GM23338 (cell line): ENCODE measurements around the gene C2orf72. TPM values are rescaled to one million over a fixed set of nuclear protein-coding genes. Genes with fewer than 3 reads are reported as not detected.

Experiments used
- ATAC-seq: fragments of 200-7000 bp; cut with Tn5 transposase; 3 replicates; pipeline ENCODE4 v1.9.1; 2020
- DNase-seq: peaks from one replicate; pipeline ENCODE4 v3.0.0-alpha.2; 2015; ENCODE audit warnings: low spot score
- H2AFZ ChIP-seq: fragments of 200-600 bp; sonication (generic); 2 replicates; pipeline ENCODE4 v1.8.0; 2016; ENCODE audit warnings: antibody characterized with exemption, mild to moderate bottlenecking, moderate library complexity
- H3F3A ChIP-seq: fragments of 200-600 bp; sonication (generic); replicated peaks from 2 replicates; pipeline ENCODE4 v1.8.0; 2017; ENCODE audit warnings: antibody characterized with exemption, mixed run types, low read depth
- H3K27ac ChIP-seq: fragments of 200-600 bp; sonication (generic); 2 replicates; pipeline ENCODE4 v1.6.1; 2016; ENCODE audit warnings: low read depth
- H3K27me3 ChIP-seq: fragments of 200-600 bp; sonication (generic); 2 replicates; pipeline ENCODE4 v1.8.0; 2016; ENCODE audit warnings: mild to moderate bottlenecking, mixed run types, moderate library complexity; ENCODE audit not compliant: insufficient read depth
- H3K36me3 ChIP-seq: fragments of 200-600 bp; sonication (generic); 2 replicates; pipeline ENCODE4 v1.8.0; 2016; ENCODE audit warnings: mild to moderate bottlenecking; ENCODE audit not compliant: insufficient read depth
- H3K4me1 ChIP-seq: fragments of 200-600 bp; sonication (generic); 2 replicates; pipeline ENCODE4 v1.8.0; 2016; ENCODE audit warnings: mild to moderate bottlenecking, moderate library complexity; ENCODE audit not compliant: insufficient read depth
- H3K4me2 ChIP-seq: fragments of 200-600 bp; sonication (generic); 2 replicates; pipeline ENCODE4 v1.7.1; 2017; ENCODE audit warnings: mixed run types
- H3K4me3 ChIP-seq: fragments of 200-600 bp; sonication (generic); 2 replicates; pipeline ENCODE4 v1.6.1; 2016; ENCODE audit warnings: mixed run types
- H3K79me2 ChIP-seq: fragments of 200-600 bp; sonication (generic); replicated peaks from 2 replicates; pipeline ENCODE4 v1.8.0; 2017; ENCODE audit warnings: mild to moderate bottlenecking; ENCODE audit not compliant: insufficient read depth
- H3K9me2 ChIP-seq: fragments of 200-600 bp; sonication (generic); 2 replicates; pipeline ENCODE4 v1.8.0; 2017; ENCODE audit not compliant: insufficient read depth
- H4K20me1 ChIP-seq: fragments of 200-600 bp; sonication (generic); replicated peaks from 2 replicates; pipeline ENCODE4 v1.8.0; 2017; ENCODE audit warnings: mild to moderate bottlenecking; ENCODE audit not compliant: insufficient read depth
- H3K27ac Mint-ChIP-seq: 2 replicates; pipeline ENCODE4 v1.8.0; 2020; ENCODE audit warnings: inconsistent platforms, mild to moderate bottlenecking, moderate library complexity, mixed read lengths
- H3K27me3 Mint-ChIP-seq: 3 replicates; pipeline ENCODE4 v1.8.0; 2022; ENCODE audit warnings: low read depth, mild to moderate bottlenecking, moderate library complexity, mixed read lengths, inconsistent platforms; ENCODE audit not compliant: insufficient read depth, poor library complexity
- H3K36me3 Mint-ChIP-seq: 3 replicates; pipeline ENCODE4 v1.8.0; 2021; ENCODE audit warnings: low read depth, mild to moderate bottlenecking, inconsistent platforms, moderate library complexity, mixed read lengths
- H3K4me1 Mint-ChIP-seq: 3 replicates; pipeline ENCODE4 v1.8.0; 2020; ENCODE audit warnings: mild to moderate bottlenecking, inconsistent platforms, mixed read lengths
- H3K4me3 Mint-ChIP-seq: 3 replicates; pipeline ENCODE4 v1.8.0; 2021; ENCODE audit warnings: moderate library complexity, mild to moderate bottlenecking, inconsistent platforms, mixed read lengths
- H3K9me3 Mint-ChIP-seq: 3 replicates; pipeline ENCODE4 v1.8.0; 2020; ENCODE audit warnings: moderate library complexity, mild to moderate bottlenecking, inconsistent platforms, mixed read lengths
- CREB1 ChIP-seq: fragments of 250-450 bp; sonication (Bioruptor Pico); IDR thresholded peaks from 2 replicates; pipeline ENCODE4 v1.5.0; 2020; ENCODE audit warnings: low read depth, mild to moderate bottlenecking, moderate library complexity
- EZH2 ChIP-seq: fragments of 200-600 bp; sonication (generic); IDR thresholded peaks from one replicate; pipeline ENCODE4 v1.8.0; 2017; ENCODE audit warnings: antibody characterized with exemption, mild to moderate bottlenecking, low read depth; ENCODE audit not compliant: unreplicated experiment
- EZH2phosphoT487 ChIP-seq: fragments of 200-600 bp; sonication (generic); IDR thresholded peaks from one replicate; pipeline ENCODE4 v1.8.1; 2018; ENCODE audit warnings: antibody characterized with exemption; ENCODE audit not compliant: unreplicated experiment
- JUNB ChIP-seq: IDR thresholded peaks from one replicate; pipeline ENCODE4 v1.6.1; 2016; ENCODE audit warnings: antibody characterized with exemption; ENCODE audit not compliant: unreplicated experiment
- NANOG ChIP-seq: IDR thresholded peaks from 2 replicates; pipeline ENCODE4 v1.6.1; 2016; ENCODE audit warnings: antibody characterized with exemption, borderline replicate concordance
- POLR2AphosphoS5 ChIP-seq: IDR thresholded peaks from 2 replicates; pipeline ENCODE4 v1.6.1; 2016; ENCODE audit warnings: antibody characterized with exemption, low read depth
- STAT1 ChIP-seq: IDR thresholded peaks from one replicate; pipeline ENCODE4 v1.6.1; 2016; ENCODE audit warnings: antibody characterized with exemption; ENCODE audit not compliant: unreplicated experiment
- ZNF114 ChIP-seq: fragments of 250-450 bp; sonication (Bioruptor Pico); IDR thresholded peaks from 2 replicates; pipeline ENCODE4 v1.5.0; 2020; ENCODE audit warnings: mild to moderate bottlenecking, moderate library complexity
- ZNF331 ChIP-seq: fragments of 250-450 bp; sonication (Bioruptor Pico); IDR thresholded peaks from 2 replicates; pipeline ENCODE4 v1.5.0; 2020; ENCODE audit warnings: low read depth, mild to moderate bottlenecking, moderate library complexity
- polyA plus RNA-seq: library from polyadenylated mRNA; unstranded; fragments of >200 nt; fragmentation: Nextera tagmentation; extraction: Ambion mirVana; gene quantifications from 2 replicates; pipeline ENCODE4 v1.2.1, GENCODE V29; 2016
- total RNA-seq: library from RNA; depleted of rRNA; stranded (reverse); fragments of >200 nt; shearing (Covaris generic); gene quantifications from 2 replicates; pipeline ENCODE4 v1.2.3, GENCODE V29; 2014
- TF ChIP-seq, protein P1 (sequence below): IDR thresholded peaks from 2 replicates; pipeline ENCODE4 v1.6.1; 2016; ENCODE audit warnings: antibody characterized with exemption
- TF ChIP-seq, protein P2 (sequence below), 2 experiments: fragments of 200-600 bp in 1 of 2; sonication (generic) in 1 of 2; conservative IDR thresholded peaks; 2 replicates each; pipeline versions ENCODE4 v1.5.1 to v1.6.1; 2016 to 2017; ENCODE audit warnings: antibody characterized with exemption in 2 of 2, low read depth in 2 of 2, mild to moderate bottlenecking in 2 of 2, moderate library complexity in 1 of 2
- TF ChIP-seq, protein P3 (sequence below): fragments of 250-450 bp; sonication (Bioruptor Pico); IDR thresholded peaks from 2 replicates; pipeline ENCODE4 v1.5.0; 2020; ENCODE audit warnings: mild to moderate bottlenecking, moderate library complexity
- TF ChIP-seq, protein P4 (sequence below): IDR thresholded peaks from one replicate; pipeline ENCODE4 v1.6.1; 2018; ENCODE audit warnings: antibody characterized with exemption; ENCODE audit not compliant: unreplicated experiment

Gene C2orf72
- total and polyA plus RNA-seq, 2 experiments from 2014 or later, result 0.37 to 1.4 TPM

DNA sequence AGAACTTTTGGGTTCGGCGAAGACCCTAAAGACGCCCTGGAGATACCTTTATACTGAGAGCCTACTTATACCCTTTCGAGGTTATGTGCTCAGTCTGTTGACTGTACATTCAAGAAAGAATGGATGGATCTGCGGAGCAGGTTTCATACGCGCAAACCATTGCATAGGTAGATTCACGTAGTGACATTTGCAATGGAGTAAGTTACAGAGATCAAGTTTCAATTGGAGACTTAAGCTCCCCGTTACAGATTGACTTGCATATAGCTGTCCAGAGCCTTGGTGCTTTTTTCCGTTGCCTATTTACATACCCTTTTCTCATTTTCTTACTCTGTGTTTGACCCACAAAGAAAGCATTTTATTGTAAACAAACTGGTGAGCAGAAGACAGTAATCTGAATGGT is 20.3 kb downstream of the C2orf72 start:
- ATAC-seq, result no peak
- Histone ChIP-seq H3K27ac (peak overlapping the region; percentile 70; the same call in 1 of the 2 replicates), H3K4me2 (peak overlapping the region; percentile 97), H4K20me1 (peaks cover 39% of the 10 kb centered on the region), H3K4me1 (peaks cover 15% of the 10 kb centered on the region), H3K4me3 (peak overlapping the region; percentile 97), H3K79me2 (peaks cover 56% of the 10 kb centered on the region), H3K27me3 (peaks cover 9% of the 10 kb centered on the region; the same call in 1 of the 2 replicates), H3F3A (no peaks in the 10 kb centered on the region), H3K9me2 (no peaks in the 10 kb centered on the region), H2AFZ (no peak overlapping the region), H3K36me3 (peaks cover 10% of the 10 kb centered on the region; the same call in 1 of the 2 replicates)
- Mint-ChIP-seq H3K27me3 (peaks cover 8% of the 10 kb centered on the region), H3K27ac (peak overlapping the region; percentile 93), H3K9me3 (no peaks in the 10 kb centered on the region), H3K4me1 (peaks cover 18% of the 10 kb centered on the region), H3K4me3 (peak overlapping the region; percentile 93), H3K36me3 (peaks cover 16% of the 10 kb centered on the region)
- no peak for DNase-seq
- TF ChIP-seq EZH2 (no peak), EZH2phosphoT487 (no peak), NANOG (no peak), ZNF114 (CRISPR knock-in tag) (no peak), POLR2AphosphoS5 (no peak), JUNB (no peak), STAT1 (no peak), CREB1 (CRISPR knock-in tag) (no peak), ZNF331 (CRISPR knock-in tag) (no peak)
- TF ChIP-seq, protein P1, sequence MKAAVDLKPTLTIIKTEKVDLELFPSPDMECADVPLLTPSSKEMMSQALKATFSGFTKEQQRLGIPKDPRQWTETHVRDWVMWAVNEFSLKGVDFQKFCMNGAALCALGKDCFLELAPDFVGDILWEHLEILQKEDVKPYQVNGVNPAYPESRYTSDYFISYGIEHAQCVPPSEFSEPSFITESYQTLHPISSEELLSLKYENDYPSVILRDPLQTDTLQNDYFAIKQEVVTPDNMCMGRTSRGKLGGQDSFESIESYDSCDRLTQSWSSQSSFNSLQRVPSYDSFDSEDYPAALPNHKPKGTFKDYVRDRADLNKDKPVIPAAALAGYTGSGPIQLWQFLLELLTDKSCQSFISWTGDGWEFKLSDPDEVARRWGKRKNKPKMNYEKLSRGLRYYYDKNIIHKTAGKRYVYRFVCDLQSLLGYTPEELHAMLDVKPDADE, result no peak
- TF ChIP-seq, protein P2, sequence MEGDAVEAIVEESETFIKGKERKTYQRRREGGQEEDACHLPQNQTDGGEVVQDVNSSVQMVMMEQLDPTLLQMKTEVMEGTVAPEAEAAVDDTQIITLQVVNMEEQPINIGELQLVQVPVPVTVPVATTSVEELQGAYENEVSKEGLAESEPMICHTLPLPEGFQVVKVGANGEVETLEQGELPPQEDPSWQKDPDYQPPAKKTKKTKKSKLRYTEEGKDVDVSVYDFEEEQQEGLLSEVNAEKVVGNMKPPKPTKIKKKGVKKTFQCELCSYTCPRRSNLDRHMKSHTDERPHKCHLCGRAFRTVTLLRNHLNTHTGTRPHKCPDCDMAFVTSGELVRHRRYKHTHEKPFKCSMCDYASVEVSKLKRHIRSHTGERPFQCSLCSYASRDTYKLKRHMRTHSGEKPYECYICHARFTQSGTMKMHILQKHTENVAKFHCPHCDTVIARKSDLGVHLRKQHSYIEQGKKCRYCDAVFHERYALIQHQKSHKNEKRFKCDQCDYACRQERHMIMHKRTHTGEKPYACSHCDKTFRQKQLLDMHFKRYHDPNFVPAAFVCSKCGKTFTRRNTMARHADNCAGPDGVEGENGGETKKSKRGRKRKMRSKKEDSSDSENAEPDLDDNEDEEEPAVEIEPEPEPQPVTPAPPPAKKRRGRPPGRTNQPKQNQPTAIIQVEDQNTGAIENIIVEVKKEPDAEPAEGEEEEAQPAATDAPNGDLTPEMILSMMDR (conservative IDR thresholded peaks at IDR 0.05; ENCODE audit: low read depth in 2 of 2), result no peak
- TF ChIP-seq, protein P3, sequence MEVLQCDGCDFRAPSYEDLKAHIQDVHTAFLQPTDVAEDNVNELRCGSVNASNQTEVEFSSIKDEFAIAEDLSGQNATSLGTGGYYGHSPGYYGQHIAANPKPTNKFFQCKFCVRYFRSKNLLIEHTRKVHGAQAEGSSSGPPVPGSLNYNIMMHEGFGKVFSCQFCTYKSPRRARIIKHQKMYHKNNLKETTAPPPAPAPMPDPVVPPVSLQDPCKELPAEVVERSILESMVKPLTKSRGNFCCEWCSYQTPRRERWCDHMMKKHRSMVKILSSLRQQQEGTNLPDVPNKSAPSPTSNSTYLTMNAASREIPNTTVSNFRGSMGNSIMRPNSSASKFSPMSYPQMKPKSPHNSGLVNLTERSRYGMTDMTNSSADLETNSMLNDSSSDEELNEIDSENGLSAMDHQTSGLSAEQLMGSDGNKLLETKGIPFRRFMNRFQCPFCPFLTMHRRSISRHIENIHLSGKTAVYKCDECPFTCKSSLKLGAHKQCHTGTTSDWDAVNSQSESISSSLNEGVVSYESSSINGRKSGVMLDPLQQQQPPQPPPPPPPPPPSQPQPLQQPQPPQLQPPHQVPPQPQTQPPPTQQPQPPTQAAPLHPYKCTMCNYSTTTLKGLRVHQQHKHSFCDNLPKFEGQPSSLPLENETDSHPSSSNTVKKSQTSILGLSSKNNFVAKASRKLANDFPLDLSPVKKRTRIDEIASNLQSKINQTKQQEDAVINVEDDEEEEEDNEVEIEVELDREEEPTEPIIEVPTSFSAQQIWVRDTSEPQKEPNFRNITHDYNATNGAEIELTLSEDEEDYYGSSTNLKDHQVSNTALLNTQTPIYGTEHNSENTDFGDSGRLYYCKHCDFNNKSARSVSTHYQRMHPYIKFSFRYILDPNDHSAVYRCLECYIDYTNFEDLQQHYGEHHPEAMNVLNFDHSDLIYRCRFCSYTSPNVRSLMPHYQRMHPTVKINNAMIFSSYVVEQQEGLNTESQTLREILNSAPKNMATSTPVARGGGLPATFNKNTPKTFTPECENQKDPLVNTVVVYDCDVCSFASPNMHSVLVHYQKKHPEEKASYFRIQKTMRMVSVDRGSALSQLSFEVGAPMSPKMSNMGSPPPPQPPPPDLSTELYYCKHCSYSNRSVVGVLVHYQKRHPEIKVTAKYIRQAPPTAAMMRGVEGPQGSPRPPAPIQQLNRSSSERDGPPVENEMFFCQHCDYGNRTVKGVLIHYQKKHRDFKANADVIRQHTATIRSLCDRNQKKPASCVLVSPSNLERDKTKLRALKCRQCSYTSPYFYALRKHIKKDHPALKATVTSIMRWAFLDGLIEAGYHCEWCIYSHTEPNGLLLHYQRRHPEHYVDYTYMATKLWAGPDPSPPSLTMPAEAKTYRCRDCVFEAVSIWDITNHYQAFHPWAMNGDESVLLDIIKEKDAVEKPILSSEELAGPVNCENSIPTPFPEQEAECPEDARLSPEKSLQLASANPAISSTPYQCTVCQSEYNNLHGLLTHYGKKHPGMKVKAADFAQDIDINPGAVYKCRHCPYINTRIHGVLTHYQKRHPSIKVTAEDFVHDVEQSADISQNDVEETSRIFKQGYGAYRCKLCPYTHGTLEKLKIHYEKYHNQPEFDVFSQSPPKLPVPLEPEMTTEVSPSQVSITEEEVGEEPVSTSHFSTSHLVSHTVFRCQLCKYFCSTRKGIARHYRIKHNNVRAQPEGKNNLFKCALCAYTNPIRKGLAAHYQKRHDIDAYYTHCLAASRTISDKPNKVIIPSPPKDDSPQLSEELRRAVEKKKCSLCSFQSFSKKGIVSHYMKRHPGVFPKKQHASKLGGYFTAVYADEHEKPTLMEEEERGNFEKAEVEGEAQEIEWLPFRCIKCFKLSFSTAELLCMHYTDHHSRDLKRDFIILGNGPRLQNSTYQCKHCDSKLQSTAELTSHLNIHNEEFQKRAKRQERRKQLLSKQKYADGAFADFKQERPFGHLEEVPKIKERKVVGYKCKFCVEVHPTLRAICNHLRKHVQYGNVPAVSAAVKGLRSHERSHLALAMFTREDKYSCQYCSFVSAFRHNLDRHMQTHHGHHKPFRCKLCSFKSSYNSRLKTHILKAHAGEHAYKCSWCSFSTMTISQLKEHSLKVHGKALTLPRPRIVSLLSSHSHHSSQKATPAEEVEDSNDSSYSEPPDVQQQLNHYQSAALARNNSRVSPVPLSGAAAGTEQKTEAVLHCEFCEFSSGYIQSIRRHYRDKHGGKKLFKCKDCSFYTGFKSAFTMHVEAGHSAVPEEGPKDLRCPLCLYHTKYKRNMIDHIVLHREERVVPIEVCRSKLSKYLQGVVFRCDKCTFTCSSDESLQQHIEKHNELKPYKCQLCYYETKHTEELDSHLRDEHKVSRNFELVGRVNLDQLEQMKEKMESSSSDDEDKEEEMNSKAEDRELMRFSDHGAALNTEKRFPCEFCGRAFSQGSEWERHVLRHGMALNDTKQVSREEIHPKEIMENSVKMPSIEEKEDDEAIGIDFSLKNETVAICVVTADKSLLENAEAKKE (CRISPR knock-in tag), result no peak
- TF ChIP-seq, protein P4, sequence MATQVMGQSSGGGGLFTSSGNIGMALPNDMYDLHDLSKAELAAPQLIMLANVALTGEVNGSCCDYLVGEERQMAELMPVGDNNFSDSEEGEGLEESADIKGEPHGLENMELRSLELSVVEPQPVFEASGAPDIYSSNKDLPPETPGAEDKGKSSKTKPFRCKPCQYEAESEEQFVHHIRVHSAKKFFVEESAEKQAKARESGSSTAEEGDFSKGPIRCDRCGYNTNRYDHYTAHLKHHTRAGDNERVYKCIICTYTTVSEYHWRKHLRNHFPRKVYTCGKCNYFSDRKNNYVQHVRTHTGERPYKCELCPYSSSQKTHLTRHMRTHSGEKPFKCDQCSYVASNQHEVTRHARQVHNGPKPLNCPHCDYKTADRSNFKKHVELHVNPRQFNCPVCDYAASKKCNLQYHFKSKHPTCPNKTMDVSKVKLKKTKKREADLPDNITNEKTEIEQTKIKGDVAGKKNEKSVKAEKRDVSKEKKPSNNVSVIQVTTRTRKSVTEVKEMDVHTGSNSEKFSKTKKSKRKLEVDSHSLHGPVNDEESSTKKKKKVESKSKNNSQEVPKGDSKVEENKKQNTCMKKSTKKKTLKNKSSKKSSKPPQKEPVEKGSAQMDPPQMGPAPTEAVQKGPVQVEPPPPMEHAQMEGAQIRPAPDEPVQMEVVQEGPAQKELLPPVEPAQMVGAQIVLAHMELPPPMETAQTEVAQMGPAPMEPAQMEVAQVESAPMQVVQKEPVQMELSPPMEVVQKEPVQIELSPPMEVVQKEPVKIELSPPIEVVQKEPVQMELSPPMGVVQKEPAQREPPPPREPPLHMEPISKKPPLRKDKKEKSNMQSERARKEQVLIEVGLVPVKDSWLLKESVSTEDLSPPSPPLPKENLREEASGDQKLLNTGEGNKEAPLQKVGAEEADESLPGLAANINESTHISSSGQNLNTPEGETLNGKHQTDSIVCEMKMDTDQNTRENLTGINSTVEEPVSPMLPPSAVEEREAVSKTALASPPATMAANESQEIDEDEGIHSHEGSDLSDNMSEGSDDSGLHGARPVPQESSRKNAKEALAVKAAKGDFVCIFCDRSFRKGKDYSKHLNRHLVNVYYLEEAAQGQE, result no peak
